HG03520 (cell line): ENCODE measurements around the gene SLC25A12.

Source experiments
- ATAC-seq: cut with Tn5 transposase; IDR thresholded peaks from one replicate; pipeline ENCODE4 v1.9.1; 2021; ENCODE audit warnings: mild to moderate bottlenecking, moderate library complexity; ENCODE audit not compliant: unreplicated experiment

Gene SLC25A12

DNA sequence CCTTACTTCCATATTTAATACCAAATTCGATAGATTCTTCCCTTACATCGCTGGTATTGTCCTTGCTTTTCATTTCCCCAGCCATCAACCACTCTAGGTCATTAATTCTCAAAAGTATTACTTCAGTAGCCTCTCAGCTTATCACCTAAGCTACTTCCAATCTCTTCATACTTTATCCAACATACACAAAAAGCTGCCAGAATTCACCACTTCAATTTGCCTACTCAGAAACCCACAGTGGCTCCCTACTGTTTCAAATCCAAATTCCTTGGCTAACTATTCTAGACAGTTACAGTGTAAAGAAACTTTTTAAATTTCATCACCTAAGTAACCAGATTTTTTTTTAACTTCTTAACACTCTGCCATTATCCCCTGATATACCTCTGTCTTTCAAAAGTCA is 4.7 kb downstream of the SLC25A12 start:
- ATAC-seq = no peak

DNA sequence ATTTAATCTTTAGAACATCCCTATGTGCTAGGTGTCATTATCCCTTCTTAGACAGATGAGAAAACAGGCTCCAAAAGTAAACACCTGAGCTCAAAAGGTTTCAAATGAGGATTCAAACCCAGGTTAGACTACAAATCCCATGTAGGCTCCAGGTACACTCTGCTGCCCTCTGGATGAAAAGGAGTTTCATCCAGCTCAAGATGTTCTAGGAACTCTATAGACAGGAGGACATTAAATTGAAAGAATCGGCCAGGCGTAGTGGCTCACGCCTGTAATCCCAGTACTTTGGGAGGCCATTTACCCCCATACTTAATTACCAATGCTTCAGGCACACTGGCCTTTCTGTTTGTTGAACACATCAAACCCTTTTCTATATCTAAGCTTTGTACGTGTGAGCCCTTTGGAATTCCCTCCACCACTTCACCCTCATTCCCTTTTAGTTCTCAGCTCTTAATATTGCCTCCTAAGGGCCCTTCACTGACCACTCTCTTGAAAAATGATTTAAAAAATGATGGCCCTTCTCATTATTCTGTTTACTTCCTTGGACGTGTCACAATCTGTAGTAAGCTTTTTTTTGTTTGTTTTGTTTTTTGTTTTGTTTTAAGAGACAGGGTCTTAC is 10.7 kb downstream of the SLC25A12 start:
- ATAC-seq = no peak

DNA sequence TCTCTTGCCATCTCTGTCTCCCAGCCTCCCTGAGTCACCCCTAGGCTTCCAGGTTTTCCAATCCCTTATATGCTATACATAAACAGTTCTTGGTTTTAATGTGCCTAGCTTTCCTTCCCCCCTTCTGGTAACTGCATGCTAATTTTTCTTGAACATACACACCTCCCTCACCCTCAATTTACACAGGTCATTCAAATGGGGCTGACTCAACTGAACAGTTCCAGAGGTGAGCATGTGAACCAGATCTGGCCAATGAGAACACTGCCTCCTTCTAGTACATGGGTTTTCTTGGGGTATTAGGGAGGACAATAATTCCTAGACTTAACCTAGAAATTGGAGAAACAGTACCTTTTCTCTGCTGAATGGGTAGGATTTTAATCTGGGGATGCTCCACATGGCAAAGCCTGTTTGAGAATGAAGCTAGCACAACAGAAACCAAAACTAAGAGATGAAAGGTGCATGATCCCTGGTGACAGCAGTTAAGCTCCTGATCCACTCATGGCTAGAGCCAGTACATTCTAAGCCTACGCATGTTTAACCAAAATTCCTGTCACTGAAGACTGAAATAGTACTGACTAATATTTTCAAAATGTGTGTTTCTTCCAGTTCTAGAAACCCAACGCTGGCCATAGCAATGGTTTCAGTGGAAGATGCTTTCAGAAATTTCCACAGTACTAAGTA is 11.8 kb downstream of the SLC25A12 start:
- no peak for ATAC-seq

DNA sequence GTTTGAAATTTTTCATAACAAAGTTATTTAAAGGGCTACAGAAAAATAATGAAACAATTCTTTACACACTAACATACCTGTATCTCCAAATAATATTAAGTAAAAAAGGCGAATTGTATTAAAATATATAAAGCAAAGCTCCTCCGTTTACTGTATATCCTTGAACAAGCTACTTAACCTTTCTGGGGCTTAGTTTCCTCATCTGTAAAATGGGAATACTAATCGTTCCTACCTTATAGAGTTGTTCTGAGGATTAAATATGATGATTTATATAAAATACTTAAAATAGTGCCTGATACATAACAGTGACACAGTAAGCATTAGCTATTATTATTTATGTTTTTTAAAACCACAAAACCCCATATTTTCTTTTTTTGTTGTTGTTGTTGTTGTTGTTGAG is 13.3 kb downstream of the SLC25A12 start:
- ATAC-seq = no peak

DNA sequence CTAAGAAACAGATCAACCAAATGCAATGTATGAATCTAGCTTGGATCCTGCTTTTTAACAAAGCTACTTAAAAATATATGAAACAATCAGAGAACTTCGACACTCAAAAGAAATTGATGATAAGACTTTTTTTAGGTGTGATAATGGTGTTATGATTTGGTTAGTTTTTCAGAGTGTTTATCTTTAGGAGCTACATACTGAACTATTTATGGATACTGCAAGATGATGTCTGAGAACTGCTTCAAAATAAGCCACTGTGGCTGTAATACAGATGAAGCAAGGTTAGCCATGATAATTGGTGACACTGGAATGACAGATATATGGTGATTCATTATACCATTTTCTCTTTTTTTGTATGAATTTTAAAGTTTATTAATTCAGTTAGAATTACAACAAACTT is 14.2 kb downstream of the SLC25A12 start:
- ATAC-seq = no peak

DNA sequence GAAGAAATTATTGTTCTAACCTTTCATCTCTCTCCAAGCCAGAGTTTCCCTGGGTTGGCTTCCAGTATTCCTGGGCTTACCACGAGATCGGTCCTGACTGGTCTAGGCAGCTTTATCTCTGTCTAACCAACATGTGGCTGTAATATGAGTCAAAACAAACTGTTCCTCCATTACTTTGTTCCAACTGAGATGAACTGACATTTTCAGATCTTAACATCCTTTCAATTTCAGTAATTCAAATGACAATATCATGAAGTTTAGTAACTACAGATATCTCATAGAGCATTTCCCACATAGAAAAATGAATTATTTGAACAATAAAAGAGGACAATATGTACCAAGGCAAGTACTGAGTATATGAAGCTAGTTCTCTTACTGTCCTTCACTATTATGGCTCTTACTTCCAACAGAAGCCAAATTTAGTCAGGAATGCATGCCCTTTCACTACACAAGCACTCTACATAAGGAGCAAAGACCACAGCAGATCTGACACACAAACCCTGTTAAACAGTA is 15.5 kb downstream of the SLC25A12 start:
- ATAC-seq = no peak

DNA sequence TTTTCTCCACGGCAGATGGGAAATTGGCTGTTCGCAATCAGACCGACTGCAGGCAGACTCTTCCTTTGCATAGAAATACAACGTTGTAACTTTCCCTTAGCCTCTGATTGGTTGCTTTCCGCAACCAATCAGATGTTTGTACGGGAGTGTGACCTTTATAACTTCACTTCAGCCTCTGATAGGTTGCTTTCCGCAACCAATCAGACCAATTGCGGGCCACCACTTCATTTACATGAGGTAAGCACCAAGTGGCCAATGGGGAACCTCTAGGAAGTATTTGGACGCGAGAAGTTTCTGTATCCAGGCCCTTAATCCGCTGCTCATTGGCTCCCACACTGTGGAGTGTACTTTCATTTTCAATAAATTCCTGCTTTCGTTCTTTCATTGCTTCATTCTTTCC is 19.1 kb downstream of the SLC25A12 start:
- ATAC-seq = no peak

DNA sequence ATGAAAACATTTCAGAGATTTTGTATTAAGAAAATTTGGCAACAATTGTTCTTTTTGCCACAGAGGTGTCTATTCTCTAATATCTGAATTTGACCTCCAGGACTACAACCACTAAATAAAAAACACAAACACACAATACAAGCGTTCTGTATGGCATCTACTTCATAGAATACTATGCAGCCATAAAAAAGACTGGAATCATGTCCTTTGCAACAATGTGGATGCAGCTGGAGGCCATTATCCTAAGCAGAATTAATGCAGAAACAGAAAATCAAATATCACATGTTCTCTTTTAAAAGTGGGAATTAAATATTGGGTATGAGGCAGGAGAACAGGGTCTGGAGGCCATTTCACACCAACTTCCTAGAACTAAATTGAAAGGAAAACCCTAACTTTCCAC is 19.5 kb downstream of the SLC25A12 start:
- ATAC-seq = no peak

DNA sequence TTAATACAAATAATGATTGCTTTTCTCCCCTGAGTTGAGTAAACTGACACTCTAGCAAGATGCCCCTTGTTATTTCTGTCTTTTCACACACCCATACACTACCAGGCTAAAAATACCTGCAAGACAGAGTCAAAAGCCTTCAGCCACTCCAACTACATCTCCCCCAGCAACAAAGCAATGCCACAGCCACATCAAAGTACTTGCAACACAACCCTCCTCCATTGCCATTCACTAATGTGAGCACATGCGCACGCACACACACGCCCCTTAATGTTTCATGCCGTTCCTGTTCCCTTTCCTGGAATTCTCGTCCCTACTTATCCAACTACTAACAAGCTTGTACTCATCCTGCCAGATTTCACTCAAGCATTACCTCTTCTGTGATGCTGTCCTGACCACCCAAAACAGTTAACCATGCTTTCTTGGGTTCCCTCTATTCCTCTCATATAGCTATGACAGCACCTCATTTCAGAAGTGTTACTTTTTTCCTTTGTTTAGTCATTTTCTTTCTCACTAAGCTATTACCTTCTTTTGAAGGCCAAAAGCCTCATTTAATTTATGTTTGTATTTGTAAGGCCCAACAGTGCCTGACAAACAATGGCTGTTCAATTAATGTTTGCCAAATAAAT is 29.6 kb downstream of the SLC25A12 start:
- ATAC-seq = no peak

DNA sequence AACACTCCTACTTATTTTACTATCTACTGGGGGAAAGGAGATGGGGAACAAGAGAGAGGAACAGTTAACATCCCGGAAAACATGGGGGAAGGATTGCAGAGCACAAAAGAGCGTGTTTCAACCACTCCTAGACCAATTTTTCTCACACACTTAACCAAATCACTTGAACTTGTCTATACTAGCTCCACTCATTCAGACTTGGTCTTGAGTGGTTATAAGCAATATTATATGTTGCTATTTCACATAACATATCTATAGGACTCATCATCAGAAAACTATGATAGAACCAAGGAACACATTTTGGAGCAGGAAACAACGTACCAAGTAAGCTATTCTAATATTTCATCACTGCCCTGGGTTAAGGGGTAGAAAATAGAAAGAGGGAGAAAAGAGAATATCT is 31.5 kb downstream of the SLC25A12 start:
- no peak for ATAC-seq

DNA sequence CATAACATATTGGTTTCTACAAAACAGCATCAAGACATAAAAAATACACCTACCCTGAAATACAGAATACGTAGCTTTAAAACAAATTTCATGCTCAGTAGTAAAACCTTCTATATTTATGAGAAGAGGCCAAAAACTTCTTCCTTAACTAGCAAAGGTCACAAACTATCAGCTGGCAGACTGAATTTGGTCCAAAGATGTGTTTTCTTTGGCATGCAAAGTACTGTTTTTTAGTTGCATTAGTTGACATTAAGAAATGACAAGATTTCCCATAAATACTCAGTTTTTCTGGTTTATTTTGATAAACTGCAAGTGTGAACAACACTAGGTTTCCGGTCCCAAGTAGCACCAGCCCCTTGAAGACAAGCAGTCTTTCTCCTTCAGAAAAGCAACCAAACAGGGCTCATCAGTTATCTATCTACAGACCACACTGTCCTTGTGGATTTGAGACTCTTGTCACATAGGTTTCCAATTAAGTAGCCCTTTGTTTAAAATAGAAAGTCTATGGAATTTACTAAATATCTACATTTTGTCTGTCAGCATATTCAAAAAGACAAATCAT is 35.6 kb downstream of the SLC25A12 start:
- no peak for ATAC-seq

DNA sequence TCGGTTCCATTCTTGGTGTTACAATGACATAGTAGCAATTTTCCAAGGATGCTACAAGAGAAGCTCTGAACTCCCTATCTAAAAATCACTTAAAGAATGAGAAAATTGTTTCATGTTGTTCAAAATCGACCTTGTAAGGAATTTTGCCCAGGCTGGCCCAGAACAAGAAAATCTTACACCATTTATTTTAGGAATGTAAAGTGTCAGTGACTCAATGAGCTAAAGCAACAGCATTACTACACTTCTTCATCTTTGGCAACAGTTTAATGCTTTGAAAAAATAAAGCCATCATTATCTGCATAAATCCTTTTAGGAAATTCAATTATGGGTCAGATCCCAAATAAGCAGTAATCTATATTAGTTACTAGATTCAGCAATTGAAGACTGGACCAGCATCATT is 38.6 kb downstream of the SLC25A12 start:
- no peak for ATAC-seq

DNA sequence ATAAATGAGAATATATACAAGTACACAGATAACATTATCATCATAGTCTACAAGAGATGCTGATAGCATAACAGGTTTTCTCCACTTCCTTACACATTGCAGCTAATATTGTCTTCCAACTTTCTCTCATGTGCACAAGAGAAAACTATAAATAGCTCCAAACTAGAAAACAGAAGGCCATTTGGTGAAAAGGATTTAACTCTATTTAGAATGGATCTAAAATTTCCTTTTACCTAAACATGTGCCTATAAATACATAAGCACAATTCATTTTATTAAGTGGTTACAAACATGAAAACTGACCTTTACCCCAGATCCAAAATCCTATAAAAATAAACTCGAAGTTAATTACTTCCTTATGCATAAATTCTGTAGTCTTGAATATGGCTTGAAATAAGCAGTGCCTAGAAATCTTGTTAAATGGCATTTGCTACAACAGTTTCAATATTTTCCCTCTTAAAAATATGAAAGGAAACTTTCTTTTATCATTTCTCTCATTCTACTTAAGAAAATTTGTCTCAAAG is 41.6 kb downstream of the SLC25A12 start:
- no peak for ATAC-seq

DNA sequence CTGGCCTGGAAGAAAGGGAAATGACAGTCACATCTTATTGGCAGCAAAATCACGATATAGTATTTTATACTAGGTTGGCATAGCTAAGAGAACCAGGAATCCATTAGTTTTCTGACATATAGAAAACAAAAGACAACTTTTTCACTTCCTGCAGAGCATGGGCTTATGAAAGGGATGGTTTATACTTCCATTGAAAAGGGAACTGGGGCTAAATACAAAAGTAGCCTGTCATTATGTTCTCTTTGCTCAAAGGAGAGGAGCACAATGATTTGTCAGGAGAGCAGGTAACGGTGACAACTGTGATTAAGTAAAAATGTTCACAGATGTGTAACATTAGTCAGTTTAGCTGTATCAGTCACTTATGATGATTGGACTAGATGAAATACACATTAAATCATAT is 46.4 kb downstream of the SLC25A12 start:
- no peak for ATAC-seq

DNA sequence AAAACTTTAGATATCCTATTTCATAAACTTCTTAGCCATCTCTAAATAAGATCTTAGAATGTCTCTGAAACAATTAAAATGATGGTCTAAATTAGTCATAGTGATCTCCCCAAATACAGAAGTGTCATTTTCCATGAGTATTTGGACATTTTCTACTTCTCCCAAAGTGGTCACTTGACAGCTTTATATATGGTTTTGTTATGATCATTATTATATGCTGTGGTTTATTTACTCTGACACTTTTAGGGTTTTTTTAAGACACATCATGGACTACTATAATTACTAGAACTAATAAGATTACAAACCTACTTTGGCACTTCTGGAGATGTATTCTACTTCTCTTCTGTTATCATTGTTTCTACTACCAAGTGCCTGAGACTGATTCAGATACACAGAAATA is 47.1 kb downstream of the SLC25A12 start:
- no peak for ATAC-seq

DNA sequence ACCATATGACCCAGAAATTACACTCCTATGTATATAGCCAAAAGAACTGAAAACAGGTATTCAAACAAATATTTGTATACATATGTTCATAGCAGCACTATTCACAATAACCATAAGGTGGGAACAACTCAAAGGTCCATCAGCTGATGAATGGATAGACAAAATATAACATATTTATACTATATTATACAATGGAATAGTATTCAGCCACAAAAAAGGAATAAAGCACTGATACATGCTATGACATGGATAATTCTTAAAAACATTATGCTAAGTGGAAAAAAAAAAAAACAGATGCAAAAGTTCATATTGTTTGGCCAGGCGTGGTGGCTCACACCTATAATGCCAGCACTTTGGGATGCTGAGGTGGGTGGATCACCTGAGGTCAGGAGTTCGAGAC is 52.0 kb downstream of the SLC25A12 start:
- no peak for ATAC-seq

DNA sequence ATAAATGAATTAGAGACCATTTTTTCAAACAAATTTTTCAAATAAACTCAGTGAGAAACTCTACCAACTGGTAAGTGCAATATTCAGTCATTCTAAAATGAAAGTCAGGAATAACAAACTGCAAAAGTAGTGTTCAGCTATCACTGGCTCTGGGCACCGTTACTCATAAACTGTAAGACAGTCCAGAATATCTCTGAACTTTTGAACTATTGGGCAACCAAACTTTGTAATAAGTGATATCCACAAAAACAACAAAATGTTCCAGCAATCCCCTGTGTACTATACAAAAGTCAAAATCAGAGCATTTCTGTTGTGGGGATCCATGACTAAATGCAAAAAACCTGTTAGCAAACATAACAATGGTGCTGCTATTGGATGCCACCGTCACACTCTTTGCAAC is 56.3 kb downstream of the SLC25A12 start:
- no peak for ATAC-seq

DNA sequence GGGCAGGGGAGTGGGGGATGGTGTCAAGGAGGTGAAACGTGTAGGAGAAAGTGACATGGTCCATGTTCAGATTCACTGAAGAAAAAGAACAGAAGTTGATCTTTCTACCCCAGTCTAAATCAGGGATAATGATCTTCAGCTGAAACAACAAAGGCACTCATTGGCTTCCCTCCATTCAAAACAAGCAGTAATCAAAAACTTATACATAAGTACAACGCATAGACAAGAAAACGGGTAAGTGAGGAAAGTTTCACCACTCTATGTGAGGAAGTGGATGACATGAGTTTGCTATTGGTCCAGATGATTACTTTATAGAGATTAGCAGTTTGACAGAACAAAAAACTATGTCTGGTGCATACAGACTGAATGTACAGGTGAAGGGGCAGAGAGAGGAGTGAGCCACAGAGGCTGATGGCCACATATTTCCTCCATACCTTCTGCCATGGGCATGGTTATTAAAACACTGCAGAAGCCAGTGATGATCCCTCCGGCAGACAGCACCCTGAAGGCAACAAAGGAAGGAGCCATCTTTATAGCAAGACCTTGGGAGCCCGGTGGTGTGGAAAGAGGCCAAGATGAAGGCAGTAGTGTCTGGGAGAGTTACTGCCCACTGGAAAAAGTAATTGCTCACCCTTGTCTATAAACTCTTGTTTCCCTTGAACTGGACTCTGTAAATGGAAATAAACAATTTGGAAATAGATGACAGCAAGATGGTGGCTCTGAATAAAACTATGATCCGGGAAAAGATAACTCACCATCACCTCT is 57.7 kb downstream of the SLC25A12 start:
- no peak for ATAC-seq

DNA sequence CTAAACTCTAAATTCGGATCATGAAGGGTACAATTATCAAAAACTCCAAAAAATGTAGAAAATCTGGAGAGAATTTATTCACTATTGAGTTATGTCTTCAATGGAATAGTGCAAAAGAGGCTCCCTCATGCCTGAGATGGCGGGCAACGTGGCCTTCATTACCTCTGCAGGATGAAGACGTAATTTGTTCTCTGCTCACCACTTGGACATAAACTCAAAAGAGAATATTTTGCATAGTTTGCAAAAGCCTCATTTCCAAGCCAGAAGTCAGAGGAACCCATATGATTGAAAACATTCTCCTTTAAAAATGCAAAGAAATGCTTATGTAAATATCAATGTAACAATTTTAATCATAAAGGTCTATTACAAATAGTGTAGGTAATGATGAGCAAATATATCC is 58.7 kb downstream of the SLC25A12 start:
- no peak for ATAC-seq

DNA sequence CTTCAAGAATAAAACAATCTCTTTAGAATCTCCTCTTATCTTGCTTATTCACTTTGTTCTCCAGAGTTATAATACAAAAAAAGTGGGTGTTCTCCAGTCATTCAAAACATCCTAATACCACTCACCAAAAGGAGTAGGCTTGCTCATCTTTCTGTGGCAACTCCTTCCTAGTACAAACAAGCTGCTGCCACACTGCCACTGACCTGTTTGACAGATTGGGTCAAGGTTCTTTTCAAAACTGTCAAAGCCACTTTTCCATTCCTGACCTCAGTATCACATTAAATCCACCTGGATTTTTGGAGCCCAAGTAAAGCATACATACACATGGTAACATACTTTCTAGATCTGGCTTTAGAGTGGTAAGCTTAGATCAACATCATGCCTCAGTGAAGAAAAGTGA is 59.8 kb downstream of the SLC25A12 start:
- no peak for ATAC-seq

DNA sequence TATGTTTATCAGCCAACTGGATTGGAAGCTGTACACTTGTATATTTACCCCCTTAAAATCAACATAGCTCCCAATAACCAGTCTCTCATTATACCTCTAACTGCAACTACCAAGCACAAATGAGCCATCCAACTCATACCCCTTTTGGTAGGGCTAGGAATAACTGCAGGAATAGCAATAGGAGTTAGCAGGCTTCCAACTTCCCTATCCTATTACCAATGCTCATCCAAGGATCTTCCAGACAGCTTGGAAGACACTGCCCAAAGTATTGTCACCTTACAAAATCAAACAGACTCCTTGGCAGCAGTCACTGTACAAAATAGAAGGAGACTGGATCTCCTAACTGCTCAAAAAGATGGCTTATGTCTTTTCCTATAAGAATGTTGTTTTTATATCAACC is 61.6 kb downstream of the SLC25A12 start:
- ATAC-seq = no peak
